Posterior vena cava (tissue), 2 donors: ENCODE data around the gene MYO3A. TPM values are rescaled to one million over a fixed set of nuclear protein-coding genes. Genes with fewer than 3 reads are reported as not detected.

ENCODE experiments used
- DNase-seq: peaks from one replicate; pipeline ENCODE4 v3.0.0-alpha.2; 2020; ENCODE audit warnings: low spot score
- intact Hi-C, 2 donors: fragments of 100-400 bp; cut with DNase I; formaldehyde crosslinking; loops; one replicate each; pipeline versions ENCODE4 v1.14.1 to v1.14.2; 2022 to 2023
- long read RNA-seq, 2 donors: library from polyadenylated mRNA; unstranded; transcript quantifications; one replicate each; pipeline ENCODE4 v2.0.0, GENCODE V29; 2020 to 2021
- total RNA-seq, 2 donors: library from RNA; stranded (reverse); fragmentation: NEBNext Ultra II Directional; extraction: Animal tissue kit (Norgen Biotek cat#: 25700); gene quantifications; one replicate each; pipeline ENCODE4 v1.2.1, GENCODE V29; 2021
- donor health status: DM: yes; HTN: yes; CAD: no.
- donor health status: DM: yes; HTN: yes; CAD: no.

MYO3A gene
- under 1 TPM; 0.29 to 0.42 TPM for total RNA-seq
- long read RNA-seq, donor 1: 0 reads
- long read RNA-seq, donor 2: 0 reads

DNA sequence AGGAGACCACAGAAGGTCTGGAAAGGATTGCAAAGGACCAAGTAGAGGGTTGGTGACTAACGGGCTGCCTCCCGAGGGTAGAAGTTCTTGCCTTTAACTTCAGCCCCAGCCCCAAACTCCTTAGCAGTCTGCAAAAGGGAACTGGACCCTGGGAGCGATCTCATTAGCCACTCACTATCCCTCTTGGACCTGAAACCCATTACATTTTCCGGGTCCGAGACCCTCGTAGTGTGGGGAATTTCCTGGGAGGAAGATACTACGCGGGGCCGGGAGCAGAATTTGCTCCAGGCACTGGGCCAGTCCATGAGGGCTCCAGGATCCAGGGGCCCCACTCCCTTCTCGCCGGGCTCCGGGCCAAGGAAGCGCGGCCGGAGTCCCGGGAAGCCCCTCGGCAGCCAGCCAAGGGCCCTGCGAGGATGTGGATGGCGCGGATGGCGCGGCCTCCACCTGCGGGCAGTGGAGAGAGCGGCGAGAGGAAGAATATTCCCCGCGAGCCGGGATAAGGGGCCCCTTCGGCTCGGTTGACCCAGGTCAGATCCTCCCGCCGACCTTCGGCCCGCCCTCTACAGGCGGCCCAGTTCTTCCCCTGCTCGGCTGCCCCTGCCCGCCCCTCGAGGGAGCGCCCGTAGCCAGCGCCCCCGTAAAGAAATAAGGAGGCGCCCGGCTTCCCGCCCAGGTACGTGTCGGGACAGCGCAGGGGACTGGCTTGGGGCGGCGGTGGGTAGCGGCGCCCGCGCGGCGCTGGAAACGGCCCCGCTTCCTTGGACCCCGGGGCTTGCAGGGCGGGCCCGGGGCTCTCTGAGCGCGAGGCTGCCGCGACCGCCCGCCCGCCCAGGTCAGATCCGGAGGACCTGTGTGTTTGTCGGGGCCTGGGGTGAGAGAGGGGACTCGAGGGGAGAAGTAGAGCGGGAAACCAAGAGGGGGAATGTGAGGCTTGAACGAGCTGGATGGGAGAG lies at the start of gene MYO3A:
Gene MYO3A (plus strand): TSS at position 577 of the 956 bp plus-strand sequence. CDS start 17,882 bp downstream, outside the sequence.
- DNase-seq: no peak
- intact Hi-C loops: no loop called here

- intact Hi-C loops: no loop called here
These were observed 45.4 kb upstream of the MYO3A start for GRCh38 chr10:25888627-25889026.

GRCh38 chr10:25890995-25891394 lies 43.0 kb upstream of the MYO3A start:
- DNase-seq: no peak
- intact Hi-C loops: no loop called here

More at GRCh38 chr10:25888627-25889026, 45.4 kb upstream of the MYO3A start:
- no peak for DNase-seq

- intact Hi-C loops: no loop called here
- no peak for DNase-seq
These were observed 38.2 kb upstream of the MYO3A start for GRCh38 chr10:25895856-25896255.

DNA sequence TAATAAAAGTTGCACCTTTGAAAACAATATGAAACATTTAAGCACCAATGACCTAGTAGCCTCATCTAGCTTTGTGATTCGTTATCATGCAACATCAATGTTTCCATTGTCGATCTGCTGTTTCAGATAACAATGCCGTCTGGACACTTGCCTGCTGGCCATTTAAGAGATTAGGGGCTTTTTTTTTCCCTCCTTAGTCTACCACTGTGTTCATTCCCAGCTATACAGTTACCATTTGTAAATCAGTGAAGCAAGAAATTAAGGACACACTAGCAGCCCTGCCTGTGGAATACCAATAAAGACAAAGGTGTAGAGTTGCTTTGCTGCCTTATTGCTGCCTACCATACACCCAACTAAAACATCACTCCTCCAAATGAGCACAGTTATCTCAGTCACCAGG lies 37.6 kb upstream of the MYO3A start:
- DNase-seq: no peak
- intact Hi-C loops: no loop called here

DNA sequence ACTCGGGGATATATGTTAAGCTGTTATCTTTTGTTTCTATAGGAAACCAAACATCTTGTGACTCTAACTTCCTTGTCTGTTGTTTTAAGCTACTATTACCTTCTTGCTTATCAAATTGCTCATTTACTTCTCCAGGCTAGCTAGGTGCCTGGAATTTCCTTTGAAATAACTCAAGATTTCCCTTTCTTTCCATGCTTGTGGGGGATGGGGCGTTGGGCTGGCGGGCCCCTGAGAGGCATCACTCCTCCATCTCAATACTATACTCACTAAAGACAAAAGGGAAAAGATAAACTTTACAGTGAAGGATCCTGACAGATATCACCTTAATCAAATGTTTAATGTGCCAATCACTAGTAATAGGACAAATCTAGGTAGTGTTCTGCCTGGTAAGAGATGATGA lies 34.7 kb upstream of the MYO3A start:
- intact Hi-C loops: no loop called here
- DNase-seq: no peak

DNA sequence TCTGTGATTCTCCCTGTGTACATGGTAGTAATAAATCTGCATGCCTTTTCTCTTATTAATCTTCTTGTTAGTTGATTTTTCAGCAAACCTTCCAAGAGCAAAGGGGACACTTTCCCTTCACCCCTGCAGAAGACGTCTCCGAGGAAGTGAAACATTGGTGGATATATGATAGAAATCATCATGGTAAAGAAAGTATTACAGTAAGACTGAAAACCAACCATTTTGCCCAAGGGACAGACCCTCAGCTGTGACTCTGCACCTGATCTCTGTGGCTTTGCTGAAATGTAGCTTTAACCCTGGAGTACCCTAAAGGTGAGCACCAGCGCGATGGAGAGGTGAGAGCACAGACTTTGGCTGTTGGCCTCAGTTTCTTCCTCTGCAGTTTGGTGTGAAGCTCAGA lies 32.8 kb upstream of the MYO3A start:
- intact Hi-C loops: no loop called here
- DNase-seq: no peak

GRCh38 chr10:25902002-25902401 lies 32.0 kb upstream of the MYO3A start:
- DNase-seq: no peak
- intact Hi-C loops: no loop called here

- intact Hi-C loops: no loop called here
These were observed 26.8 kb upstream of the MYO3A start for GRCh38 chr10:25907261-25907660.

DNA sequence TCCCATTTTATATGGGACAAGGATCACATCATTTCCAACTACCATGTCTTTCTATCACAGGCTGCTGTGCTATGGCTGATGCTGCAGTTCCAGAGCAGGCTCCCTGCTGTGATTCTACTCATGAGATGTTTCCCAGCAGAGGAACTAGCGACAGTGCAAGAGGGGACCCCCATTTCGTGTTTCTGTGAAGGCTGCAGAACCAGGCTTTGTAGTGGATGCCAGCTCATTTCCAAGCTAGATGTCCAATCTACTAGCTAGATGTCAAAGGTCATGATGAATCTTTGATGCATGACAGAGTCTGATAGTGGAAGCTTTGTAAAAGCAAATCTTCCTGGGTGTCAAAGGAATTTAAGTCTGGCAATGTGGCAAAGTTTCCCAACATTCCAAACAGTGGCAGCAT lies 21.2 kb upstream of the MYO3A start:
- no peak for DNase-seq
- intact Hi-C loops: no loop called here

More at GRCh38 chr10:25907261-25907660, 26.8 kb upstream of the MYO3A start:
- no peak for DNase-seq

GRCh38 chr10:25914776-25915175 lies 19.3 kb upstream of the MYO3A start:
- intact Hi-C loops: no loop called here
- DNase-seq: no peak

DNA sequence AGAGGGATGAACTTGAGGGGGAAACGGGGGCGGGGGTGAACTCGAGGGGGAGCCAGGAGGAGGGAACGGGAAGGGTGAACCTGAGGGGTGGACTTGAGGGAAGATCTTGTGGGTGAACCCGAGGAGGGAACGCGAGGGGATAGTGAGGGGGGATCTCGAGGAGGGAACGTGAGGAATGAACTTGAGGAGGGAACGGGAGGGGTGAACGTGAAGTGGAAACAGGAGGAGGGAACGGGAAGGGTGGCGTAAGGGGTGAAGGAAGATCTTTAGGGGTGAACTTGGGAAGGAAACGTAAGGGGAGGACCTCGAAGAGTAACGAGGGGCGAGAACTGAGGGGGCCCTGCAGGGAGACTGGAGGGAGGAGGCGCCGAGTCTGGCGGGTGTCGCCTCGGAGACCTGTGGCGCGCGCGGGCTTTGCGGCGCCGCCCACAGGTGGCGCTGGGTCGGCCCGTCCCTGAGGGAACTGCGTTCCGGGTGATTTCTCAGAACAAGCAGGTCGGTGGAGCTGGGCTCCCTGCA lies 651 bp downstream of the MYO3A start:
- no peak for DNase-seq
- intact Hi-C loops: no loop called here

DNA sequence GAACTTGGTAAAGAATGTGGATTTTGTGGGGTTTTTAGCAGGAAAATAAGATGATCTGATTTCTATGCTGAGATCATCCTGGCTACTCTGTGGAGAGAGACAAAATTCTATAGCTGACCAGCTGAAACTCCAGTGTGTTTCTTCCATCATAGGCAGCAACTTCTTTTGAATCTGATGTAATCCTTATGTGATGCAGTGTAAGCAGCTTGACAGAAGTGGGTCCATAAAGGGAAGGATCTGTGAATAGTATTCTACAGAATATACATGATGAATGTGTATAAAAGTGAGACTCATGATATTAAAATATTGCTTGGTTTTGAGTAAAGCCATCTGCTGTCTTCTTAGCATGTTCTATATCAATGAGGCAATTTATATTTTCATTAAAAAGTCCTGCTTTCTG lies 4.4 kb downstream of the MYO3A start:
- DNase-seq: no peak
- intact Hi-C loops: no loop called here

GRCh38 chr10:25944771-25945170 lies 10.7 kb downstream of the MYO3A start:
- intact Hi-C loops: no loop called here
- DNase-seq: no peak

GRCh38 chr10:25952857-25953256 lies 18.8 kb downstream of the MYO3A start:
- intact Hi-C loops: no loop called here
- DNase-seq: no peak

GRCh38 chr10:25954851-25955250 lies 20.8 kb downstream of the MYO3A start:
- intact Hi-C loops: no loop called here
- DNase-seq: no peak

DNA sequence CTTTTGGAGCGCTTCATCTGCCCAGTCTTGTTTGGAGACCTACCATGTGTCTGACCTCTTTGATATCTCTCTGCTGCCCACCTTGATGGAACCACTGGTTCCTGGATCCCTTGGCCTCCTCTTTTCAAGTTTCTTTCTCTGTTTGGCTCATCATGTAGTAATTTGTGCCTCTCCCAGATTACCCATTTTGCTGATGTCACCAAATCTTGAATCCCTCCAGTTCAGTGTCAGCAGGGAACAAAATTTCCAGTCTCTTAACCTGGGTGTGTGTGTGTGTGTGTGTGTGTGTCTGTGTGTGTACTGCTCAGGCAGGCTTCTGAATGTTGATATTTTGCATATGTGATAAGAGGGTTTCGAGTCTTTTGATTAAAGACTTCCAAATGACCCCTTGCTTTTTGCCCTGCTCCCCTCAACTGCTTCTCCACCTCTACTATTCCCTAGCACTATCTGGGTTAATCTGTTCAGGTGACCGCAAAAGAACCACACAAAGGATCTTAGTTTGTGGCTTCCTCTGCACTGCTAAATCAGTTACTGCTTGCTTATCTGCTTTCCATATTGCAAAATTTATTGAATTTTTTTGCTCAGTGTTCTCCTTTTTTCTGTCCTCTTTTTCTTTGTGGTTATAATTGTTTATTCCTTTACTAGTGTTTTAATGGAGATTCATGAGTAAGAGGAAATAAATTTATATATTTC lies 25.7 kb downstream of the MYO3A start:
- intact Hi-C loops: no loop called here

DNA sequence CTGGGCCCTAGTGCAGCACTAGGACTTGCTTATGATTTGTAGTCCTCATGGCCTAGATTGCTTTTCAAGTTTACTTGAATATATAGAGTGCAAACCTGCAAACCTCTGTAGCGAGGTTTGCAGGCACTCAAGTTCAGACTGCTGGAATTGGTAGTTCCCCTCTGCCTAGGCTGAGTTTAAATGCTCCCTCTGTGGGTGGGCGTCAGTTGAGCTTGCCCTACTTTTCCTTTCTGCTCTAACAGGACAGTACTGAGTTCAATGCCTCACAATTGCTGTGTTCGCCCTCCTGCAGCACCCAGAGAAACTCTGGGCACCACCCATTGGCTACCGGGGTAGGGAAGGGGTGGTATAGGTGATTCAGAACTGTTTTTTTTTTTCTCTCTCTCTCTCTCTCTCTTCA lies 31.6 kb downstream of the MYO3A start:
- intact Hi-C loops: no loop called here
- no peak for DNase-seq

More for the DNA sequence above, 25.7 kb downstream of the MYO3A start:
- no peak for DNase-seq

GRCh38 chr10:25966844-25967243 lies 32.8 kb downstream of the MYO3A start:
- intact Hi-C loops: no loop called here
- DNase-seq: no peak

- DNase-seq: no peak
- intact Hi-C loops: no loop called here
These were observed 38.6 kb downstream of the MYO3A start for GRCh38 chr10:25972631-25973030.
